Endometrial microvascular endothelial cells (primary cell): ENCODE results near the gene MRPS18B. TPM values are rescaled to one million over a fixed set of nuclear protein-coding genes. Genes with fewer than 3 reads are reported as not detected.

Source experiments
- in situ Hi-C: cut with HindIII; loops from 2 replicates; pipeline ENCODE4 v1.10.0; 2017; ENCODE audit warnings: low sequenced_read_pairs, low pct_unique_long_range_greater_than_20kb; ENCODE audit errors: inconsistent ontology term
- total RNA-seq: library from RNA; depleted of rRNA; stranded (reverse); fragments of >200 nt; gene quantifications from one replicate; pipeline ENCODE4 v1.2.3, GENCODE V29; 2015; ENCODE audit errors: inconsistent ontology term

MRPS18B gene
- total RNA-seq: 50.0 TPM

GRCh38 chr6:30617565-30618269, at the start of gene MRPS18B:
TSS of gene MRPS18B (plus strand) at chr6:30617840. CDS start at chr6:30617866, 26 bp downstream.
- in situ Hi-C loops: no loop called here

- in situ Hi-C loops: no loop called here
Measured at GRCh38 chr6:30568245-30568644, 49.4 kb upstream of the MRPS18B start.

- in situ Hi-C loops: no loop called here
Measured at GRCh38 chr6:30570263-30570662, 47.4 kb upstream of the MRPS18B start.

DNA sequence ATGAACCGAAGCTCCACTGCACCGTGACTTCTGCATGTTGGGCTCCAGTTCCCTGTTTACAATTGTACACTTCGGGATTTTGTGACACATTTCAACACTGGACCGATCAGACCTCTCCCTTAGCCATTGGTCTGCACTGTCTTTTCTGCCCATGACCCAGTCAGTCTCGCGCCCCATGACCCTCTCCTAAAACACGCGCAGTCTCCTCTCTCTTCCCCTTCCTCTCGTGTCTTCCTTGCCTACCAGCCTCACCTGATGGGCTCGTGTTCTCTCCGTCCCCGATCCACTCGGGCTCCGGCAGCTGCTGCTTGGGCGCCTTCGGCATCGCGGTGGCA, 46.9 kb upstream of the MRPS18B start:
- in situ Hi-C loops: no loop called here

- in situ Hi-C loops: no loop called here
Measured at GRCh38 chr6:30571075-30571761, 46.4 kb upstream of the MRPS18B start, which contains the start of gene ABCF1. TSS of gene ABCF1 (plus strand) at chr6:30571442. CDS start at chr6:30571488, 46 bp downstream.

DNA sequence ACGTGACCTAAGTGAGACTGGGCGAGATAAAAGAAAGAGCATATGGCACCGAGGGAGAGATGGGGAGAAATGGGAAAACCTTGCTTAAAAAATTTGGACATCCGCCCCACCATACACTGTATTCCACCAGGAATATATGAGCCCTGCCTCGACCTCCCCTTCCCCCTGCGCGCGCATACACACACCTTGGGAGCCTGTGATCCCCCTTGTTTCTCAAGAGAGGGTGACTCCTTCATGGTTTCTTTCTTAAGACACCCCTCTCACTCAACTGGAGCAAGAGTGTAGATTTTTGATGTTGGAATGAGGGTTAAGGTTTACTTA, 45.9 kb upstream of the MRPS18B start:
- in situ Hi-C loops: no loop called here

DNA sequence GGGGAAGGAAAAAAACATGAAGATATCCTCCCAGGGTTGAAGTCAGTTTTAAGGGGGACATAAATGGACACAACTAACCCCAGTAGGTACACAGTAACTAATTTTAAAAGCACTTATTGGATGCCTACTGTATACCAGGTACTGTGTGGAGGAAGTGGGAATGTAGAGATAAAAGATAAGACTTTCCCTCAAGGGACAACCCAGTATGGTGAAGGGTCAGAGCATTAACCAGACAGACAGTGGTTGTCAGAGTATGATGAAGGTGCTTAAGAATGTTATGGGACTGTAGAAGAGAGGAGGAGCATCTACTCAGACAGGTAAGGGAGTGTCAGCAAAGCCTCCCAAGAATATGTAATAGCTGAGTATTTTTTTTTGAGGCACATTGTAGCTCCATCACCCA, 45.5 kb upstream of the MRPS18B start:
- in situ Hi-C loops: no loop called here

GRCh38 chr6:30573113-30573512, 44.5 kb upstream of the MRPS18B start:
- in situ Hi-C loops: no loop called here

DNA sequence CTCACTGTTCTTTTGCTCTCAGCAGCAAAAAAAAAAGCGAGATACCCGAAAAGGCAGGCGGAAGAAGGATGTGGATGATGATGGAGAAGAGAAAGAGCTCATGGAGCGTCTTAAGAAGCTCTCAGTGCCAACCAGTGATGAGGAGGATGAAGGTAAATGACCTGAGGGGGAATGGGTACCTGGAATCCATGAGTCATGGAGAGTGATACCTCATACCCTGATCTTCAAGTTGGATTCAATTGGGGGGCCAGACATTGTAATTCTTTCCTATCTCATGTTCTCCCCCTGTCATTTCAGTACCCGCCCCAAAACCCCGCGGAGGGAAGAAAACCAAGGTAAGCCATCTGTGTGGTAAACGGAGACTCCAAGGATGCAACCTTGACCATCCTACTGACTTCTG, 39.6 kb upstream of the MRPS18B start:
- in situ Hi-C loops: no loop called here

GRCh38 chr6:30583921-30584320, 33.7 kb upstream of the MRPS18B start:
- in situ Hi-C loops: no loop called here

DNA sequence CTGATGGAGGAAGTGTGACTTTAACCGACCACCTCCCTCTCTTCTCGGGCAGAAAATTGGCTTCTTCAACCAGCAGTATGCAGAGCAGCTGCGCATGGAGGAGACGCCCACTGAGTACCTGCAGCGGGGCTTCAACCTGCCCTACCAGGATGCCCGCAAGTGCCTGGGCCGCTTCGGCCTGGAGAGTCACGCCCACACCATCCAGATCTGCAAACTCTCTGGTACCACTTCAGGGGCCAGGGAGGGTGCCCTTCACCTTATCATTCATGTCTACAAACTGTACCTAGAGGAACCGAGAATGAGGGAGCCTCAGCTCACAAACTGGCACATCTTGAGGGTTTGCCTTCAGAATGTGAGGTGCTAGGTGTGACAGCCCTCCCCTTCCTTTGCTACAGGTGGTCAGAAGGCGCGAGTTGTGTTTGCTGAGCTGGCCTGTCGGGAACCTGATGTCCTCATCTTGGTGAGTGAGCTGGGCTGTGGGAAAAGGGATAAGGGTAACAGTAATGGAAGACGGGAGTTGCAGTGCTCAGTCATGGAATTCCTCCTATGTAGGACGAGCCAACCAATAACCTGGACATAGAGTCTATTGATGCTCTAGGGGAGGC, 27.8 kb upstream of the MRPS18B start:
- in situ Hi-C loops: loop anchor here (10.0 kb wide), 1 partner anchor 155 kb away; the partner anchor contains the start of genes FLOT1 and IER3

GRCh38 chr6:30590509-30590908, 27.1 kb upstream of the MRPS18B start:
- in situ Hi-C loops: loop anchor here (10.0 kb wide), 1 partner anchor 154 kb away; the partner anchor contains the start of genes FLOT1 and IER3

DNA sequence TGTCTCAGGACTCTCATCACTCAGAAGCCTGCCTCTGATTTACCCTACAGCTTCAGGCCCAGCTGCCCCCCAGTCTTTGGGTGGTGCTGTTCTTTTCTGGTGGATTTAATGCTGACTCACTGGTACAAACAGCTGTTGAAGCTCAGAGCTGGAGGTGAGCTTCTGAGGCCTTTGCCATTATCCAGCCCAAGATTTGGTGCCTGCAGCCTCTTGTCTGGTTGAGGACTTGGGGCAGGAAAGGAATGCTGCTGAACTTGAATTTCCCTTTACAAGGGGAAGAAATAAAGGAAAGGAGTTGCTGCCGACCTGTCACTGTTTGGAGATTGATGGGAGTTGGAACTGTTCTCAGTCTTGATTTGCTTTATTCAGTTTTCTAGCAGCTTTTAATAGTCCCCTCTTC, 26.6 kb upstream of the MRPS18B start:
- in situ Hi-C loops: loop anchor here (10.0 kb wide), 1 partner anchor 154 kb away; the partner anchor contains the start of genes FLOT1 and IER3

DNA sequence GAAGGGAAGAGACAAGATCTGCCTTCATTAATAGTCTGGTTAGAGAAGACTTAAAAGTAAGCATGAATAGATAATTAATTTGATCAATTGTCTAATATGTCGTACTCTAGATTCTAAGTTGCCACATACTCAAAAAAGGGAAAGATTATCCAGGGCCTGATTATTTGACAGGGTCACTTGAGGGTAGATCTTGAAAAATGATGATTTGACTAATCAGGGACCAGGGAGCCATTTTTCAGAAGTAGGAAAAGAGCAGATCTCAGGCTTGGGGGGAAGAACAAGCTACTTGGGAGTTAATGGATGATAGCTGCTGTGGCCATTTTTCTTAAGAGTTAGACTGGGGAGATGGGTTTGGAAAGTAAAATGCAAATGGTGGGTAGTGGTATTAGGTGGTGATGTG, 25.4 kb upstream of the MRPS18B start:
- in situ Hi-C loops: loop anchor here (10.0 kb wide), 1 partner anchor 153 kb away; the partner anchor contains the start of genes FLOT1 and IER3

DNA sequence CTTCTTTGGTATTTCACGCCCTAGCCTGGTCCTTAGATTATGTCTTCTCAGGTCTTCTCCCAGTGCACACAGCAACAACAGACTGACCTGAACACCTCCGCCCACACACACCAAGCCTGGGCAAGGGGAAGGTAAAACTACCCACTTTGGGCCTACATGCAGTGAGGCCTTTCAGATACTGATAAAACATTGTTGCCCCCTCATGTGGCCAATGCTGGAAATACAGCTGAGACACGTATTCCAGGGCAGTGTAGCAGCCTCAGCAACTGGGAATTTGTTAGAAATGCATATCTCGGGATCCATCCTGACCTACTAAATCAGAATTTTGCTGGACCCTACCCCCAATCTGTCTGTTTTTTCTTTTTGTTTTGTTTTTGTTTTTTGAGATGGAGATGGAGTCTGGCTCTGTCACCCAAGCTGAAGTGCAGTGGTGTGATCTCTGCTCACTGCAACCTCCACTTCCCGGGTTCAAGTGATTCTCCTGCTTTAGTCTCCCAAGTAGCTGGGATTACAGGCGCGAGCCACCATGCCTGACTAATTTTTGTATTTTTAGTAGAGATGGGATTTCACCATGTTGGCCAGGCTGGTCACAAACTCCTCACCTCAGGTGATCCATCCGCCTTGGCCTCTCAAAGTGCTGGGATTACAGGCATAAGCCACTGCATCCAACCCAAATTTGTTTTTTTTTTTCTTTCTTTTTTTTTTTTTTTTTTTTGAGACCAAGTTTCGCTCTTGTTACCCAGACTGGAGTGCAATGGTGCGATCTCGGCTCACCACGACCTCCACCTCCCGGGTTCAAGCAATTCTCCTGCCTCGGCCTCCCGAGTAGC, 20.1 kb upstream of the MRPS18B start:
- in situ Hi-C loops: loop anchor here (10.0 kb wide), 1 partner anchor 147 kb away; the partner anchor contains the start of genes FLOT1 and IER3

- in situ Hi-C loops: loop anchor here (10.0 kb wide), 1 partner anchor 146 kb away; the partner anchor contains the start of genes FLOT1 and IER3
Measured at GRCh38 chr6:30598912-30599624, 18.6 kb upstream of the MRPS18B start.

GRCh38 chr6:30599625-30600324, 17.9 kb upstream of the MRPS18B start:
- in situ Hi-C loops: loop anchor here (10.0 kb wide), 1 partner anchor 145 kb away; the partner anchor contains the start of genes FLOT1 and IER3
